ENCODE measurements around the gene PATE2.

DNA sequence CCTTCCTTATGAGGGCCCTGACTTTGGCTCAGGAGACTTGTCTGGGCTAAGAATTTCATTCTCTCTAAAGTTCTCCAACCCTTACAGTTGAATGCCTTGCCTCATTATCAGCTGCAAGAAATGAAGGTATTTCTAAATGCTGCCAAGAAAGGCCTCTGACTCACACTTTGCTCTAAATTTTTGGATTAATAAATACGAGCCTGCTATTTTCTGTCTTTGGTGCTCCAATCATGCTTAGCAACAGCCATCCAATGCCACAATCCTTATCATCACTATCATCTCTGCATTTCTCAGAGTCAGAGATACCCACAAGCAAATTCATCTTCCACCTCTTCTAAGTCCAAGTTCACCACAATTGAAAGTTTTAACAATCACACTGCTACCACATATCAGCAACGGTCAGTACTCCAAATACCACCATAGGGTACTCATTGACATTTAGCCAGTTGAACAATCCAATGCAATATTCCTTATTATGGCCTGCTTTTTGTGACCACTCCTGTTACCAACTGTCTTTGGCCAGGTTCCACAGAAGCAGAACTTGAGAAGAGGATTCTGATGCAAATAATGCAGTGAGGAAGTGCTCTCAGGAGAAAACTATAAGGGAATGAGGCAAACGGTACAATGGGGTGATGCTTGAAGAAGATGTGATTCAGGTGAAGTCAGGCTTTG is 5.7 kb downstream of the PATE2 start:
- TF ChIP-seq CTCF (IDR thresholded peaks at IDR 0.05), result no peak
- TF ChIP-seq POLR2AphosphoS5 (IDR thresholded peaks at IDR 0.05), result no peak
- no peak for TF ChIP-seq POLR2A (IDR thresholded peaks at IDR 0.05)
- no peak for TF ChIP-seq EP300 (IDR thresholded peaks at IDR 0.05)

Data from suprapubic skin (tissue), 4 donors.